ENCODE results near the gene CFAP119. TPM values are rescaled to one million over a fixed set of nuclear protein-coding genes. Genes with fewer than 3 reads are reported as not detected.
A peak's percentile ranks its signal among the peaks of the same experiment; 100 is the strongest.

The CFAP119 gene
- total RNA-seq, 3 donors from 2014 or later (not counting 1 experiment from before 2014, with no cell fraction given): 3.4 to 5.1 (median 4.9) TPM

DNA sequence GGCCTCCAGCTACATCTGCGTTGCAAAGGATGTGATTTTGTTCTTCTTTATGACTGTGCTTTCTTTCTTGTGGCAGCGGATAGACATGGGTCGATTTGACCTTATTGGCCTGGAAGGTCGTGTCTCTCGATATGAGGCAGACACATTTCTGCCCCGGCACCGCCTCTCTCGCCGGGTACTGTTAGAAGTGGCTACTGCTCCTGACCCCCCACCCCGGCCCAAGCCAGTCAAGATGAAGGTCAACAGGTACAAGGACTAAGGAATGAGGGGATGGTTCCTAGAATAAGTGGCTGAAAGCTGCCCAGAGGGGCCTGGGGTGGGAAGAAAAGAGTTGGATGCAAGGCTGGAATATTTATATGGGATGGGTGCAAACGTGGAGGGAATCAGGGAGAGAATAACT lies 41.8 kb downstream of the CFAP119 start:
- 97% methylated on average over 11 of the region's 11 CpGs for WGBS (ENCODE audit: insufficient coverage)
- H3K4me3 Mint-ChIP-seq: no peak overlapping the region
- H3K4me1 Mint-ChIP-seq: peaks cover 21 to 44% of the 10 kb centered on the region in 2 donors
- Histone ChIP-seq H3K9me3 (ENCODE audit: control insufficient read depth, insufficient read depth, low read length) (no peaks in the 10 kb centered on the region), H3K4me1 (ENCODE audit: control insufficient read depth, insufficient read depth, low read length) (peaks cover 10% of the 10 kb centered on the region), H3K27me3 (ENCODE audit: control insufficient read depth, insufficient read depth, low read length) (no peaks in the 10 kb centered on the region), H3K36me3 (ENCODE audit: control insufficient read depth, insufficient read depth, low read length) (peaks cover 81% of the 10 kb centered on the region), H3K4me3 (ENCODE audit: low read length) (no peak overlapping the region), H3K27ac (ENCODE audit: low read length) (no peak overlapping the region)
- peak overlapping the region; percentile 36 to 65 for H3K27ac Mint-ChIP-seq
- H3K36me3 Mint-ChIP-seq: peaks cover 25% of the 10 kb centered on the region
- intact Hi-C loops (cut with micrococcal nuclease): no loop called here
- peaks cover 0 to 2% of the 10 kb centered on the region in 2 donors for H3K9me3 Mint-ChIP-seq
- no peak for TF ChIP-seq CTCF (IDR thresholded peaks at IDR 0.05)
- ATAC-seq (no peak), DNase-seq (no peak)
- H3K27me3 Mint-ChIP-seq (ENCODE audit: low read depth in 2 of 2): no peaks in the 10 kb centered on the region

DNA sequence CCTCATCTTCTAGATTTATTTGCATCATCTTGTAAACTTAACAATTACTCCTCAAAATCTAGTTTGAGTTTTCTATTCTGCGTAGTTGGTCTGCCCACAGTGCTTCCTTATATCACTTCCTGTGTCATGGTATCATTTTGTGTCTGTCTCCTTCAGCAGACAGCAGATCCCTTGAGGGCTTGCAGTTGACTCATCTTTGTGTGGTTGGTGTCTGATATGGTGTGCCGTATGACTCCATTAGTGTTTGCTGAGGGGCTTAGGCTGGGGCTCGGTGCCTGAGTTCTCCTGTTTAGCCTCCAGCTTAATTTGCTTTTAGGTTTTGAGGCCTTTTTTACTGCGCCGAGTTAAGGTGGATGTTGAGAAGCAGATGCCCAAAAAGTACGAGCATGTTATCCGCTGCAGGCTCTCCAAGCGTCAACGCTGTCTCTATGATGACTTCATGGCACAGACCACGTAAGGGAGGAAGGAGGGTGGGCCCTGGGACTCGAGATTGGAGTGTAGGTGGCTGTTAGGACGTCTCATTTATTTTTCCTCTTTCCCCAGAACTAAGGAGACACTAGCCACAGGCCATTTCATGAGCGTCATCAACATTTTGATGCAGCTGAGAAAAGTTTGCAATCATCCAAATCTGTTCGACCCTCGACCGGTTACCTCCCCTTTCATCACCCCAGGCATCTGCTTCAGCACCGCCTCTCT lies 46.0 kb downstream of the CFAP119 start:
- Histone ChIP-seq H3K9me3 (ENCODE audit: control insufficient read depth, insufficient read depth, low read length) (no peaks in the 10 kb centered on the region), H3K4me3 (ENCODE audit: low read length) (no peak overlapping the region), H3K27ac (ENCODE audit: low read length) (peak overlapping the region; percentile 70), H3K36me3 (ENCODE audit: control insufficient read depth, insufficient read depth, low read length) (peaks cover 74% of the 10 kb centered on the region), H3K27me3 (ENCODE audit: control insufficient read depth, insufficient read depth, low read length) (no peaks in the 10 kb centered on the region), H3K4me1 (ENCODE audit: control insufficient read depth, insufficient read depth, low read length) (peaks cover 14% of the 10 kb centered on the region)
- no peaks in the 10 kb centered on the region for H3K27me3 Mint-ChIP-seq (ENCODE audit: low read depth in 2 of 2)
- H3K27ac Mint-ChIP-seq: peak overlapping the region; percentile 97 to 98
- peaks cover 39% of the 10 kb centered on the region for H3K36me3 Mint-ChIP-seq
- H3K4me1 Mint-ChIP-seq: peaks cover 27 to 41% of the 10 kb centered on the region in 2 donors
- 82% methylated on average over 16 of the region's 17 CpGs for WGBS (ENCODE audit: insufficient coverage)
- H3K4me3 Mint-ChIP-seq: peak overlapping the region; percentile 79
- DNase-seq: peak; percentile 44 to 74
- TF ChIP-seq CTCF (IDR thresholded peaks at IDR 0.05): no peak
- intact Hi-C loops (cut with micrococcal nuclease): loop anchor here (10.0 kb wide), 1 partner anchor 49 kb away; the partner anchor contains the start of genes CFAP119 and RNF40
- H3K9me3 Mint-ChIP-seq: peaks cover 0 to 2% of the 10 kb centered on the region in 2 donors
- ATAC-seq: peak; percentile 94 to 99 (median 98)

DNA sequence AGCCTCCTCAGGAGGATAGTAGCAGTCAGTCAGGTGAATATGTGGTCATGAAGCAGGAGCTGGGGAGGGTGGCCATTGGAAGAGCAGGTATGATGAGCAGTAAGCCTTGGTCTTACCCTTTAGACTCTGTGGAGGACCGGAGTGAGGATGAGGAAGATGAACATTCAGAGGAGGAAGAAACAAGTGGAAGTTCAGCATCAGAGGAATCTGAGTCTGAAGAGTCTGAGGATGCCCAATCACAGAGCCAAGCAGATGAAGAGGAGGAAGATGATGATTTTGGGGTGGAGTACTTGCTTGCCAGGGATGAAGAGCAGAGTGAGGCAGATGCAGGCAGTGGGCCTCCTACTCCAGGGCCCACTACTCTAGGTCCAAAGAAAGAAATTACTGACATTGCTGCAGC lies 50.1 kb downstream of the CFAP119 start:
- Histone ChIP-seq H3K4me1 (ENCODE audit: control insufficient read depth, insufficient read depth, low read length) (peaks cover 14% of the 10 kb centered on the region), H3K4me3 (ENCODE audit: low read length) (no peak overlapping the region), H3K9me3 (ENCODE audit: control insufficient read depth, insufficient read depth, low read length) (no peaks in the 10 kb centered on the region), H3K27ac (ENCODE audit: low read length) (no peak overlapping the region), H3K36me3 (ENCODE audit: control insufficient read depth, insufficient read depth, low read length) (peaks cover 81% of the 10 kb centered on the region), H3K27me3 (ENCODE audit: control insufficient read depth, insufficient read depth, low read length) (no peaks in the 10 kb centered on the region)
- Mint-ChIP-seq H3K36me3 (peaks cover 66% of the 10 kb centered on the region), H3K9me3 (peaks cover 0 to 2% of the 10 kb centered on the region in 2 donors), H3K4me3 (no peak overlapping the region), H3K4me1 (peaks cover 24 to 35% of the 10 kb centered on the region in 2 donors), H3K27me3 (ENCODE audit: low read depth in 2 of 2) (no peaks in the 10 kb centered on the region), H3K27ac (peak overlapping the region; percentile 8 to 54)
- TF ChIP-seq CTCF (IDR thresholded peaks at IDR 0.05): no peak
- DNase-seq (no peak), ATAC-seq (no peak)
- intact Hi-C loops (cut with micrococcal nuclease): loop anchor here (10.0 kb wide), 1 partner anchor 53 kb away; the partner anchor contains the start of genes CFAP119 and RNF40
- WGBS (ENCODE audit: insufficient coverage): 94% methylated on average over 1 of the region's 1 CpG
